Neural progenitor cell (in vitro differentiated cells): Measurements from ENCODE around the gene ASIC1.

Source experiments
- CTCF ChIP-seq: fragments of 200-600 bp; sonication (generic); IDR thresholded peaks from 2 replicates; pipeline ENCODE4 v1.5.1; 2017; ENCODE audit warnings: antibody characterized with exemption, mild to moderate bottlenecking
- EZH2 ChIP-seq: fragments of 200-600 bp; sonication (generic); IDR thresholded peaks from 2 replicates; pipeline ENCODE4 v1.6.1; 2017; ENCODE audit warnings: antibody characterized with exemption, mild to moderate bottlenecking, moderate library complexity
- EZH2phosphoT487 ChIP-seq: fragments of 200-600 bp; sonication (generic); IDR thresholded peaks from 2 replicates; pipeline ENCODE4 v1.6.1; 2017; ENCODE audit warnings: antibody characterized with exemption

- TF ChIP-seq CTCF, result no peak
- TF ChIP-seq EZH2phosphoT487, result no peak
- TF ChIP-seq EZH2, result no peak
Observed at GRCh38 chr12:50052964-50053363, 4.4 kb upstream of the ASIC1 start.
